ENCODE measurements around the gene SAMD13. TPM values are rescaled to one million over a fixed set of nuclear protein-coding genes. Genes with fewer than 3 reads are reported as not detected.

SAMD13 gene
- total RNA-seq, 1 donor = under 0.01 TPM

GRCh38 chr1:84272401-84272800 lies 29.1 kb upstream of the SAMD13 start:
- no peaks in the 10 kb centered on the region for H3K36me3 ChIP-seq (ENCODE audit: insufficient read depth, low read length)
- H4K20me1 ChIP-seq (ENCODE audit: insufficient read depth, low read length) = no peaks in the 10 kb centered on the region
- H3K4me1 ChIP-seq (ENCODE audit: insufficient read depth, low read length) = peaks cover 7% of the 10 kb centered on the region
- no peak overlapping the region for H3K27ac ChIP-seq (ENCODE audit: low read depth, low read length)
- H3K27me3 ChIP-seq (ENCODE audit: insufficient read depth, low read length) = no peaks in the 10 kb centered on the region
- H2AFZ ChIP-seq (ENCODE audit: low read length) = no peak overlapping the region
- no peak for TF ChIP-seq CTCF (IDR thresholded peaks at IDR 0.05; ENCODE audit: extremely low read depth, low read depth, low read length)
- H3K4me3 ChIP-seq (ENCODE audit: insufficient read depth, low read length) = no peak overlapping the region
- H3K9me3 ChIP-seq (ENCODE audit: low read depth, low read length) = no peaks in the 10 kb centered on the region
- H3K4me2 ChIP-seq (ENCODE audit: insufficient read depth, low read length) = no peak overlapping the region
- H3K79me2 ChIP-seq (ENCODE audit: insufficient read depth, low read length) = no peaks in the 10 kb centered on the region
- no peak for DNase-seq (ENCODE audit: insufficient read length, low spot score, missing footprints)

GRCh38 chr1:84277343-84278059 lies 24.0 kb upstream of the SAMD13 start:
- H3K79me2 ChIP-seq (ENCODE audit: insufficient read depth, low read length) = no peaks in the 10 kb centered on the region
- no peak for DNase-seq (ENCODE audit: insufficient read length, low spot score, missing footprints)
- H3K4me3 ChIP-seq (ENCODE audit: insufficient read depth, low read length) = no peak overlapping the region
- no peak for TF ChIP-seq CTCF (IDR thresholded peaks at IDR 0.05; ENCODE audit: extremely low read depth, low read depth, low read length)
- no peak overlapping the region for H3K27ac ChIP-seq (ENCODE audit: low read depth, low read length)
- no peaks in the 10 kb centered on the region for H4K20me1 ChIP-seq (ENCODE audit: insufficient read depth, low read length)
- H3K4me1 ChIP-seq (ENCODE audit: insufficient read depth, low read length) = no peaks in the 10 kb centered on the region
- H3K36me3 ChIP-seq (ENCODE audit: insufficient read depth, low read length) = no peaks in the 10 kb centered on the region
- no peaks in the 10 kb centered on the region for H3K9me3 ChIP-seq (ENCODE audit: low read depth, low read length)
- no peak overlapping the region for H2AFZ ChIP-seq (ENCODE audit: low read length)
- no peaks in the 10 kb centered on the region for H3K27me3 ChIP-seq (ENCODE audit: insufficient read depth, low read length)
- no peak overlapping the region for H3K4me2 ChIP-seq (ENCODE audit: insufficient read depth, low read length)

- Histone ChIP-seq H3K36me3 (ENCODE audit: insufficient read depth, low read length) (no peaks in the 10 kb centered on the region), H3K9me3 (ENCODE audit: low read depth, low read length) (no peaks in the 10 kb centered on the region), H2AFZ (ENCODE audit: low read length) (no peak overlapping the region), H3K27ac (ENCODE audit: low read depth, low read length) (no peak overlapping the region), H4K20me1 (ENCODE audit: insufficient read depth, low read length) (no peaks in the 10 kb centered on the region), H3K4me3 (ENCODE audit: insufficient read depth, low read length) (no peak overlapping the region), H3K4me2 (ENCODE audit: insufficient read depth, low read length) (no peak overlapping the region), H3K79me2 (ENCODE audit: insufficient read depth, low read length) (no peaks in the 10 kb centered on the region), H3K4me1 (ENCODE audit: insufficient read depth, low read length) (no peaks in the 10 kb centered on the region), H3K27me3 (ENCODE audit: insufficient read depth, low read length) (no peaks in the 10 kb centered on the region)
- TF ChIP-seq CTCF (IDR thresholded peaks at IDR 0.05; ENCODE audit: extremely low read depth, low read depth, low read length) = no peak
- DNase-seq (ENCODE audit: insufficient read length, low spot score, missing footprints) = no peak
These were observed 22.6 kb upstream of the SAMD13 start for GRCh38 chr1:84278905-84279304.

- DNase-seq (ENCODE audit: insufficient read length, low spot score, missing footprints) = no peak
- H3K36me3 ChIP-seq (ENCODE audit: insufficient read depth, low read length) = no peaks in the 10 kb centered on the region
- no peaks in the 10 kb centered on the region for H3K9me3 ChIP-seq (ENCODE audit: low read depth, low read length)
- no peak for TF ChIP-seq CTCF (IDR thresholded peaks at IDR 0.05; ENCODE audit: extremely low read depth, low read depth, low read length)
- H4K20me1 ChIP-seq (ENCODE audit: insufficient read depth, low read length) = no peaks in the 10 kb centered on the region
- H3K4me3 ChIP-seq (ENCODE audit: insufficient read depth, low read length) = no peak overlapping the region
- H2AFZ ChIP-seq (ENCODE audit: low read length) = no peak overlapping the region
- H3K79me2 ChIP-seq (ENCODE audit: insufficient read depth, low read length) = no peaks in the 10 kb centered on the region
- no peak overlapping the region for H3K4me2 ChIP-seq (ENCODE audit: insufficient read depth, low read length)
- H3K4me1 ChIP-seq (ENCODE audit: insufficient read depth, low read length) = no peaks in the 10 kb centered on the region
- H3K27ac ChIP-seq (ENCODE audit: low read depth, low read length) = no peak overlapping the region
- no peaks in the 10 kb centered on the region for H3K27me3 ChIP-seq (ENCODE audit: insufficient read depth, low read length)
These were observed 20.6 kb upstream of the SAMD13 start for GRCh38 chr1:84280912-84281311.

Data from osteoblast (primary cell).